Loucy (cell line): Measurements from ENCODE around the gene CRYBB1.

Experiments
- EZH2phosphoT487 ChIP-seq: fragments of 200-600 bp; IDR thresholded peaks from 2 replicates; pipeline ENCODE4 v1.6.1; 2018; ENCODE audit warnings: antibody characterized with exemption, mild to moderate bottlenecking, moderate library complexity, borderline replicate concordance
- TF ChIP-seq, protein P1 (sequence below): fragments of 200-600 bp; sonication (generic); conservative IDR thresholded peaks from 2 replicates; pipeline ENCODE4 v1.5.1; 2014; ENCODE audit warnings: mild to moderate bottlenecking, antibody characterized with exemption, low read length

DNA sequence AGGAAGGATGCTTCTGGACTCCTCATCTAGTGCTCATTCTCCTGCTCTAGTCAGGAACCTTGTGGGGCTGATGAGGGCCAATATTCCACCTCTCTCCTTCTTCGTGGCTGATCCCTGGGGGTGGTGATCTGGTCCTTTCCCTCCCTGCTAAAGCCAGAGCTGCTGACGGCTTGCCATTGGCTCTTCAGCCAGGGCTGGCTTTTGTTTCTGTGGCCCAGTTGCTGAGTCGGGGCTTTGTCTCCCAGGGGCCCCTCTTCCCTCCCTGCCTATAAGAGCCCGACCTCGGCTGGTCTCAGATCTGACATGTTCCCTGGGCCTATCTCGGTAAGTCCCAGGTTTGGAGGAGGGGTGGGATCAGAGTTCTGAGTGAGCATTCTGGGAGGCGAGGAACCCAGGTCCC, 3.8 kb upstream of the CRYBB1 start, which contains the start of gene CRYBA4:
- TF ChIP-seq EZH2phosphoT487 = no peak
- TF ChIP-seq, protein P1, sequence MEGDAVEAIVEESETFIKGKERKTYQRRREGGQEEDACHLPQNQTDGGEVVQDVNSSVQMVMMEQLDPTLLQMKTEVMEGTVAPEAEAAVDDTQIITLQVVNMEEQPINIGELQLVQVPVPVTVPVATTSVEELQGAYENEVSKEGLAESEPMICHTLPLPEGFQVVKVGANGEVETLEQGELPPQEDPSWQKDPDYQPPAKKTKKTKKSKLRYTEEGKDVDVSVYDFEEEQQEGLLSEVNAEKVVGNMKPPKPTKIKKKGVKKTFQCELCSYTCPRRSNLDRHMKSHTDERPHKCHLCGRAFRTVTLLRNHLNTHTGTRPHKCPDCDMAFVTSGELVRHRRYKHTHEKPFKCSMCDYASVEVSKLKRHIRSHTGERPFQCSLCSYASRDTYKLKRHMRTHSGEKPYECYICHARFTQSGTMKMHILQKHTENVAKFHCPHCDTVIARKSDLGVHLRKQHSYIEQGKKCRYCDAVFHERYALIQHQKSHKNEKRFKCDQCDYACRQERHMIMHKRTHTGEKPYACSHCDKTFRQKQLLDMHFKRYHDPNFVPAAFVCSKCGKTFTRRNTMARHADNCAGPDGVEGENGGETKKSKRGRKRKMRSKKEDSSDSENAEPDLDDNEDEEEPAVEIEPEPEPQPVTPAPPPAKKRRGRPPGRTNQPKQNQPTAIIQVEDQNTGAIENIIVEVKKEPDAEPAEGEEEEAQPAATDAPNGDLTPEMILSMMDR = no peak
